GM19238 (cell line): ENCODE measurements around the gene USP24.
"Not testable (repeated sequence)": the region's sequence is repeated elsewhere in the genome, so short reads cannot be mapped to it uniquely, and the experiment has no call there.

Source experiments
- DNase-seq: peaks from one replicate; pipeline ENCODE4 v3.0.0; 2011; ENCODE audit warnings: low spot score; ENCODE audit not compliant: insufficient read length

USP24 gene

GRCh38 chr1:55230659-55231058 is 15.5 kb upstream of the USP24 start:
- DNase-seq, result no peak

- not testable (repeated sequence) for DNase-seq
Observed at GRCh38 chr1:55229726-55230125, 14.6 kb upstream of the USP24 start.

GRCh38 chr1:55225228-55225627 is 10.1 kb upstream of the USP24 start:
- no peak for DNase-seq

- no peak for DNase-seq
Observed at GRCh38 chr1:55224729-55225128, 9.6 kb upstream of the USP24 start.

- DNase-seq, result no peak
Observed at GRCh38 chr1:55222152-55222551, 7.0 kb upstream of the USP24 start.

- DNase-seq, result no peak
Observed at GRCh38 chr1:55217226-55217986, 2.2 kb upstream of the USP24 start.

GRCh38 chr1:55216096-55216495 is 932 bp upstream of the USP24 start:
- DNase-seq, result no peak

GRCh38 chr1:55214934-55215193 is 300 bp downstream of the USP24 start:
- no peak for DNase-seq

- DNase-seq, result peak; percentile 15
Observed at GRCh38 chr1:55214212-55214933, 791 bp downstream of the USP24 start.

- DNase-seq, result no peak
Observed at GRCh38 chr1:55213885-55214211, 1.3 kb downstream of the USP24 start.

GRCh38 chr1:55213151-55213884 is 1.8 kb downstream of the USP24 start:
- no peak for DNase-seq

GRCh38 chr1:55212349-55213150 is 2.6 kb downstream of the USP24 start:
- DNase-seq, result no peak

- peak; percentile 23 for DNase-seq
Observed at GRCh38 chr1:55211863-55212262, 3.3 kb downstream of the USP24 start.

- no peak for DNase-seq
Observed at GRCh38 chr1:55210990-55211801, 4.0 kb downstream of the USP24 start.

GRCh38 chr1:55209247-55209646 is 5.9 kb downstream of the USP24 start:
- no peak for DNase-seq

GRCh38 chr1:55206210-55206609 is 9.0 kb downstream of the USP24 start:
- no peak for DNase-seq

GRCh38 chr1:55204997-55205396 is 10.2 kb downstream of the USP24 start:
- no peak for DNase-seq

GRCh38 chr1:55203064-55203463 is 12.1 kb downstream of the USP24 start:
- DNase-seq, result no peak

- no peak for DNase-seq
Observed at GRCh38 chr1:55200667-55201066, 14.5 kb downstream of the USP24 start.

GRCh38 chr1:55199735-55200134 is 15.4 kb downstream of the USP24 start:
- DNase-seq, result not testable (repeated sequence)

- DNase-seq, result no peak
Observed at GRCh38 chr1:55198044-55198443, 17.1 kb downstream of the USP24 start.
